NCI-H128 (cell line): ENCODE data around the gene CCDC186.

ENCODE experiments used
- DNase-seq: peaks from one replicate; lab custom pipeline; 2025; ENCODE audit not compliant: unreplicated experiment; lab: John Stamatoyannopoulos, UW

CCDC186 gene

DNA sequence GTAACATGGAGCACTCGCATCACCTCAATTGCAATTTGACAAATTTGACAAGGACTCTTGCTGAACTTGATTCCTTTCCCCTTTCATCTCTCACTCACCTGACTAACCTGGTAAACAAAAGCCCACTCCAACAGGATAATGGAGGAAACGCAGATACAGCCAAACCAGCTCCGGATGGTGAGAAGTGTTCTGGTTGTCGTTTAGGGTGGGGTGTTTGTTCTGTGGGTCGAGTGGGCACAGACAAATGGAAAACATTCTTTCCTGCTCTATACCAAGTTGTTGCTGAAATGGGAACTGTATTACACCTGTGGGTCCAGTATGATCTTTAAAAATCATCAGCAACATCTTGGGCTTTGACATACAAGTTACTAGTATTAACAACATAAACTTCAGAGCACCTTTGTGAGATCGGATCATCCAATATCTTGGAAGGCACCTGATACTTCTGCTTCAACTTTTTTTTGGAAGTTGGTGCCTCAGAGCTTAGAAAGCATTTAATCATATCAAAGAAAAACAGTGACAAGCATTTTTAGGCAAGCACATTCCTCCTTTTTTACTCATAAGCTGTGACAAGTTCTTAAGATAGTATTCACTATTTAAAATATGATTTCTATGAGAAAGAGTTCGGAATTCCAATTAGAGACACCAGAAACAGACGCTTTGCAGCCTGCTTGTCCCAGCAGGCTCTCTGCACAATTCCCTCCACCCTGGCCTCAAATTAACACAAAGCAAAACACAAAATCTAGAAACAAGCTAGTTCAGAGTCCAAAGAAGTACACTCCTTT, 58.1 kb downstream of the CCDC186 start:
- DNase-seq, result no peak

DNA sequence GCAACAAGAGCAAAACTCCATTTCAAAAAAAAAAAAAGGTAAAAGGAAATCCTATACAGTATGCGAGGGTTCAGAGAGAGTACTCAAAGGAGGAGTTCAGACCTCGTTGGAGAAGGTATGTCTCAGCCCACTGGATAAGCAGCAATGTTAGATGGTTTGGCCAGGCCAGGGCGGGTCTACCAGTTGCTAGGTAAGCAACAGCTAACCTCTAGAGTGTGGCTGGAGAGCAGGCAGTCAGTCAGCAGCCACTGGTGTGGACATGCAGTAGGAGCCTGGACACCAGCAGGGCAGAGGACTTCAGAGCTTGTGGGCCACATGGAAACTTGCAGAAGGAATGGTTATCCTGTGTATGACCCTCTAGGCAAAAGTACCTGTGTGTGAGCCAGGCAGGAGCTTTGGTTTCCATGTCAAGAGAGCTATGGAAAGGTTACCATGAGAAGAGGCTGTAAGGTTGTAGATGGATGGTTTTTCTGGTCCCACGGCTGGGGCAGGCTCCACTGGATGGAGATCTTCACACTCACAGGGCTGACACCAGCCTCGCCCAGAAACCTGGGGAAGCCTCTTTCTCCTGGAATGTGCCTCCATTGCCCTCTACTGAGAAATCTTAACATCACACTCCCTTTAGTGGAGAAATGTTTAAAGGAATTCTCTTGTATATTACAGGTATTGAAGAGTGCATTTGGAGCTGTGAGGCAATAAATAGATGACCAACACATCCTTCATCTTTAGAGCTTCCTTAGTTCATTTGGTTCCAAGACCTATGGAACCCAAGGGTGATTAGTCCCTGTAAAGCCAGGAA, 63.6 kb downstream of the CCDC186 start:
- no peak for DNase-seq

DNA sequence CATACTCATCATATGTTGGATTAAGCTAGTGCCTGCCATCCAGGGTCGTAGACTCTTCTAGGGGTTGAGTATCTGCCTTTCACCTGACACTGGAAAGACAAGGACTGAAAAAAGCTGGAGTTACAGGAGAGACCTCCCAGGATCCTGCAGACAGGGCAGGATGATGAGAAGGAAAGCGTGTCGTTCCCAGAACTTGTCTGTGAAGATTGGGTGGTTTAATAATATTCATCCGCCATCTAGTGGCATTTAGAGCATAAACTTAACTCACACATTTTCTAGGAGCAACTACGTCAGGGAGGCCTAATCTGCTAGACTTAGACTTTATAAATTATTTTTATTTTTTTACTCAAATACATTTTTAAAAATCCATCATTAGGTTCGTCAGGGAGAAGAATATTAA, 70.7 kb downstream of the CCDC186 start:
- no peak for DNase-seq

DNA sequence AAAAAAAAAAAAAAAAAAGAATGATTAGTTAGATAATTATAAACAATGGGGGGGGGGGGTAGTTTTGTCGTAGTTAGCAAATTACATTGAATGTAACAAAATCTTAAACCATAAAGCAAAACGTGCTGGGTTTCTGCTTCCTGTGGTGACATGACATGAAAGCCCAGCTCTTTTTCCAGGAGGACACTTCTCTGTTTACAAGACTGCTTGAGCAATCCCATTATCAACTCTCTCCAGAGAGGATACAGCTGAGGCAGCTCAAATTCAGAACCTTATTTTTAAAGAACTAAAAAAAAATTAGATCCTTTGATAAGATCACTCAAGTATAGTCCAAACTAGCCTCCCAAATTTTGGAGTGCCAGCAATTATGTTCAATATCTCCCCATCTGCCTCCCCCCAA, 71.7 kb downstream of the CCDC186 start:
- DNase-seq, result no peak

DNA sequence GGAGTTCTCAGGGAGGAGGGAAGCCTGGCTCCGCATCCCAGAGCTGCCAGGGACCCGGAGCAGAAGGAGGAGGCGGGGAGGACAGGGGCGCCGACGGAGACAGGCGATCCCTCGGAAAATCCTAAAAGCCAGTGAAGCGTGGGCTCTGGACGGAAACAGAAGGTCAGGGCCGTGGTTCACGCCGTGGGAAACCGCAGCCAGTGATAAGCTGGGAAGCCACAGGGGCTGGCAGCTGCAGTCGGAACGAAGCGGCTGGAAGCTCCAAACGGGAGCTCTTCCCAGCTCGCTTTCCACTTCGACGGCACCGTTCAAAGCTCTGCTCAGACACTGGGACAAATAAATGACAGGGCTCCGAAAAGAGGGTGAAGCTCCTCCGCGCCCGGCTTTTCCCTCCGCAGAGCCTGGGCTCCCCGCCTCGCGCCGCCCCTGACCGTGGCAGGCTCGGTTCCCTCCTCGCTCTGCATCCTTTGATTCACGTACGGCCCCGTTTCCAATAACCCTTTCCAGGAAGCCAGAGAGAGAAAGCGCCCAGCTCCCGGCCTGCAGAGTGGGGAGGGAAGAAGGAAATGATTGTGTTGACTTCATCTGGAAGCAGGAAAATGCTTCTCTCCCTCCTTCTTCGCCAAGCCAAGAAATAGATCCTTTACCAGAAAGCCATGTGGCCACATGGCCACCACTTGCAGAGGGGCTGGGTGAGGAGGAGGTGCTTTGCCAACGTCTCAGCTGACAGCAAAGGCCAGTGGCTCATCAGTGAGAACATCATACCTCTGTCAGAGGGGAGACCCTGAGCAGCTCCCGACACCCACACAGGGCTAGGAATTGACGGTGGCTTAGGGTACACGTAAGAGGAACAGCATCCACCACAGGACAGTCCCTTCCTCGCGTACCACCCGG, 72.9 kb downstream of the CCDC186 start:
- DNase-seq, result no peak

DNA sequence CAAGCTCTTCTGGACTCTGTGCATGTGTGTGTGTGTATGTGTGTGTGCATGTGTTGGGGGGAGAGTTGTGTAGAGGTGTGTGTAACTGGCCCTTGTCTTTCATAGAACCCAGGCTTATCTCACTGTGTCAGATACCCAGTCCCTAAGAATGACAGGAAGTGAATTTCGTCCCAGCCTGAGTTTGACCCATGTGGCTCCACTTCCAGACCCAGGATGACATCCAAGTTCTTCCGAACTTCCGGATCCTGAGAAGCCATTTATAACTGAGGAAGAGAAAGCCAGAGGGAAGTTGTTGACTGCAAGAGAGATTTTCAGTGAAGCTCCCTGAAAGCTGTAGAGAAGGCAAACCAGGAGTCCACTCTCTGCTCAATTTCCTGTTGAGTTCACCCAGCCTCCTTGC, 77.1 kb downstream of the CCDC186 start:
- DNase-seq, result no peak

DNA sequence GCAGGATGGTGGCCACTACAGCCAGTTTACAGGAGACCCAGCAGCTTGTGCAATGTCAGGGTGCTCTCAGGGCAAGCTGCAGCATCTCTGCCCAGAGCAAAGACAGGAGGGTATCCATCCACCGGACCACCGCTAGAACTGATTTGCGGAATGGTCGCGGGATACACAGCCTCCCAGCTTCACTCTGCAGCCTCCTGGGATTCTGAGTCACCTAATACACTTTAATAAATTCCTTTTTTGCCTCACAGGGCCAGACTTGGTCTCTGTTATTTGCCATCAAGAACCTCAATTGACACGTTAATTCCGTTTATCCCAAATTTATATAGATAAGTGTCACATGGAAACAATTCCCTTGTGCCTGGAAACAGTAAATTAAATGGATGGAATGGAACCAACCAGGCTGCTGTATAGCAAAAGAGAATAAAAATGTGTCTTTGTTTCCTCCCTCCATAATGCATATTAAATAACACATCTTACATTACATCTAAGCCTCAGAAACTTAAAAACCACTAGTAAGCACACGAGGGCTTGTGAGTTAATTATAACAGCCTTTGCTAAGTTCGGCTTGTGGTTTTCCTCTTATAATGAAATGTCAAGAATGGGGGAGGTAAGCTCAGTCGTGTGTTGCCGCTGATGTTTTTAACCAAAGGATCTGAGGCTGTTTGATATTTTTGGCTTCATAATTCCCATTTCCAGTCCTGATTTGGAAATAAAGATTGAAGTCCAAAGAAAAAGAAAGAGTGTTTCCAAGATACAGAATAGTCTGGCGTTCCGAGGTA, 78.3 kb downstream of the CCDC186 start:
- DNase-seq, result no peak

DNA sequence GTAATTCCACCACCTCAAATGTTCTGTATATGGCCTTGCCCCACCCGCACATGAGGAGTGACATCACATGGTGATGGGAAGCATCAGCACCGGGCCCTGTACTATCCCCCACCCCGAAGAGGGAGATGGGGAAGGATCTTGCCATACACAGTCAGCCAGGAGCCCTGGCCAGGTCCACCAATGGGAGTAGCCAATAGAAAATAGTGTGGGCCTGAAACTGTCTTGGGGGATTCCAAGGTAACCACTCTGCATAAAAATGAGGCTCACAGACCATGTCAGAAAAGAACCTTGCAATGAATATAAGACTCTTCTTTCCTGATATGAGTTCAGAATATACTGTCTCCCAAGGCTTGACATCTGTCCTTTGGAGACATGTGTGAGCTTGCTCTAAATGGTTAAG, 79.2 kb downstream of the CCDC186 start:
- DNase-seq, result no peak

DNA sequence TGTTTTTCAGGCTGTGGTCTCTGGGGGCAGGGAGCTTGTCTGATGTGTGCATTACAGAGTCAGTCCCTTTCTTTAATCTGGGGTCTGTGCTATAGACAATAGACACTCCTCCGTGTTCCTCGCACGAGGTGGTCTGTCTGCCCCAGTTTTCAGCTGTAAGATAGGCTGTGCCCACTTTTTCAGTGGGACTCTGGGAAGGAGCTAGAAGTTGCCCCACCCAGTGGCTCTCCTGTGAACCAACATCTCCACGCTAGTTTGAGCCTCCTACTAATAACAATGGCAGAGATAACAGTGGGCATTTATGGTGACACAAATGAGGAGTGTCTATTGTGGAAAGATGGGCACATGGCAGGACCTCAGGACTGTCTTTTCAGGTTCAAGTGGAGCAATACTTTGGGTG, 86.3 kb downstream of the CCDC186 start:
- DNase-seq, result no peak

DNA sequence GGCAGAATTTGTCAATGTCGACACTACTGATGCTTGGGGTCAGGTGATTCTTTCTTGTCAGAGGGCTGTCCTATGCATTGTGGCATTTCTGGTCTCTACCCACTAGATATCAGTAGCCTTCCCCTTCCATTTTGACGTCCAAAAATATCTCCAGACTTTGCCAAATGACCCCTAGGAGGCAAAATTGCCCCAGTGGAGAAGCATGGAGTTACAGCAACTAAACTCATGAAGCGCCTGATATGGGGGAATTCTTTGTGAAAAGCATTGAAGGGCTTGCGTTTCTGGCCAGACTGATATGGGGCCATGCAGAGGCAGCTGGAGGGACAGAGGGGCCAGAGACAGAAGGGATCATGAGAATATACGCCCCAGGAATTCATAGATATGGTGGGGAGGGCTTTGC, 86.7 kb downstream of the CCDC186 start:
- no peak for DNase-seq

DNA sequence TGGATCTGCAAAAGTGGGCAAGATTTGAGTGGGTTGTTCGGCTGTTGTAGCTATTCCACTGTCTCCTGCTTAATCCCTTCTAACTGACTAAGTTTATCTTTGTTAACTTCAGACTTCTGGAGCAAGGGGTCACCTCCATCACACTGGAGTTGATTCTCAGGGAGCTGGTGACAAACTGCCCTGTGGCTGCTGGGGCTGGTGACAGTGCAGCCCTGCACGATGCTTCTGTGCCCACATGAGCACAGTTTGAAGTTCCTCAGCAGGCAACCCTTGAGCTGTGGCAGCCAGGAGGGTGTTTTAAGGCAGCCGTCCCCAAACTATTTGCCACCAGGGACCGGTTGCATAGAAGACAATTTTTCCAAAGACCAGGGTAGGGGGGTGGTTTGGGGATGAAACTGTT, 89.8 kb downstream of the CCDC186 start:
- DNase-seq, result no peak

DNA sequence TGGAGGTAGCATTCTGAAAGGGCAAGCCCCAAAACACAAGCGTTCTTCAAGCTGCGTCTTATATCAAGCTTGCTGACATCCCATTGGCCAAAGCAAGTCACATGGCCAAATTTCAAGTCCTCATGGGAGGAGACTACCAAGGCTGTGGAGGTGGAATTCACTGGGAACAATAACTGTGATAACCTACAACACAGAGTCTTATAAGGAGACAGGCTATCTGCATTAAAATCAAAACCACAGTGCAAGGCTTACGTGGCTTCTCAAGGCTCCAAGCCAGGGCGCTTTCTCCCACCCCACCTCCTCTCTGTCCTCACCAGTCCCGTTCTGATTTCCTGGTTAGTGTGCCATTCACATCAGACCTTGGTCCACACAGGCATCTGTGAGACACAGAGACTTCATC, 91.0 kb downstream of the CCDC186 start:
- DNase-seq, result no peak

DNA sequence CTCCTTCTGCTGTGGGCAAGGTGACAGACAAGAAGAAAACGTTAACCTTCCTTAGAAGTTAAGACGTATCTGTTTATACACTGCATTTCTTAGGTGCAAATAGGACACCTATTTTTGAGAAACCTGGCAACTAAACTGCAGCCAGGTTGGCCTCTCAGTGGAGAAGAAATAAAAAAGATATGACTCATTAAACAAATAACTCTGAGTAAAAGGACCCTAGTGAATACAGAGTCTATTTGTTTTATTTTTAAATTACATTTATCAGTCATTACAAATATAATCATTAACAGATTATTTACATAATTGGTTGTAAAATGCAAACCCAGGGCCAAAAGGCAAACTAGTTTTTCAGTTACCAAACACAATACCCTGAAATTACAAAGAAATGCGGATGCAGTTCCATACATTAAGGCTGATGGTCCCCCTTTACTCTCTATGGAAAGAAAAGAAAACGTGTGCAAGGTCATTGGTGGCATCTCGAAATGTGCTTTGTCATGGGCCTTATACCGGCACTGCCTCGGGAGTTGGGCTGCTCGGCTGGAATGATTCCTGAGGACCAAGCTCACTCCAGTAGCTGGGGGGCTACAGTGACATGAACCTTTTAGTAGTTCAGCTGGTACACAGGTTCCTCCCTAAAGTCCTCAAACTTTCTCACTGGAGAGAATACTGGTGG, 92.0 kb downstream of the CCDC186 start:
- DNase-seq, result no peak

DNA sequence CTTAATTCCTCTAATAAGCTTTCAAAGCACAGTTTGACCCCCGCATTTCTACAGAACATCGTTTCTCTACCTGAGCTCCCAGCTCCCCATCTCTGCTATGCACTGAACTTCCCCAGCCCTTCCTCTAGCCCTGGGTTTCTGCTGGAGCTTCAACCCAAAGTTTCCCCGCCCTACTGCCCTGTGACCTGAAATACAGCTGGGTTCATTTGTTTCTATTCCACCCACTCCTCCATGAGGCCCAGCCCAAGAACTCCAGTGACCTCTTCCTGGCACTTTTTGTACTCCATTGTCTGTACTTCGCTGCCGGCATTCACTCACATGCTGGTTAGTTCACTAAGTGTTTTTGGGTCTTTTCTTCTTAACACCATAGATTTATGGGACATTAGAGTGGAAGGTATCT, 94.6 kb downstream of the CCDC186 start:
- no peak for DNase-seq

DNA sequence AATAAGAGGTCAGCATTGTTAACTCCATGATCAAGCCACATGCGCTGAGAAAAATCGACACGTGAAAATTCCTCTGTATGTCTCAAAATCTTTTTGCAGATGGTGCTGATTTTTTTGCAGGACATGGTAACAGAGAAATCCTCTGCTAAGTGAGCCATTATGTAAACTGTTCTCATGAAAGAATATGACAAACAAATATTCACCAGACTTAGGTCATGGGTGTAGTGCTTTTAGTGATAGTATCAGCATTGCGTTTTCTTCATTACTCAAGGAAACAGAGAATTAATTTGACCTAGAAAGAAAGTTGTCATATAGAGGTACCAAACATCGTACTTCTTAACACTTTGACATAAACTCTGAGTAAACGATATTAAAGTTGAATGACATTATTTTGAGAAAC, 95.7 kb downstream of the CCDC186 start:
- DNase-seq, result no peak

DNA sequence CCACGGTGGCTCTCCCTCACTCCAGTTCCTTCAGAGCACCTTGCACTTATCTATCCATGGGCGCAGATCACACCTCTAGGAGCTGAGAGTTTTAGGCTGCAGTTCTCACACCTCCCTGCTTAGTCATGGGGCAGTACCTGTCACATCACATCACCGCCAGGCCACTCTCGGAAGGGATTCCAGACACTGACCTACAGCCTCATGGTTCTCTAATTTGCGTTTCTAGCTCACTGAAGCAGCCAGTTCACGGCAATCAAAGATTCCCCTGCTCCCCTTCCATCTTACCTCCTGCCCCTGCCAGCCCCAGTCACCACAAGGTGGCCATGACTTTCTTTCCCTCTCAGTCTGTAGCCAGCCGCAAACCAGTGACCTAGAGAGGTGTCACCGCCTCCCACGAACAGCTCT, 96.2 kb downstream of the CCDC186 start:
- no peak for DNase-seq

DNA sequence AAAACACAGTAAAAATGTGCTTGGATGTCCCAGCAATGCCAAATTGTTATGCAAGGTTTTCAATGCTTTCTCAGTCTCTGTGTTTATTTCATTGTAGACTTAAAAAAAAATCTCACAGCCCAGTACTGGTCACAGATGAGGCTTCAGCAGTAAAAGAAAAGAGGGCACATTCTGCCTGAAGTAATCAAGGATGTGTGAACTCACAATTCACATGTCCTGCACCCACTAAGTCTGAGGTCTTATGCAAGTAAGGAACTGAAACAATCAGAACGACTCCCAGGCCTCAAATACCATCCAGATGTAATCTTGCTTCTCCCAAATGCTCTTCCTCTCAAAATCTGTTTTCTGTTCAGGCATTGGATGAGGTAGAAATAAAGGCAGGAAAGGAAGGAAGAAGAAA, 96.7 kb downstream of the CCDC186 start:
- no peak for DNase-seq

DNA sequence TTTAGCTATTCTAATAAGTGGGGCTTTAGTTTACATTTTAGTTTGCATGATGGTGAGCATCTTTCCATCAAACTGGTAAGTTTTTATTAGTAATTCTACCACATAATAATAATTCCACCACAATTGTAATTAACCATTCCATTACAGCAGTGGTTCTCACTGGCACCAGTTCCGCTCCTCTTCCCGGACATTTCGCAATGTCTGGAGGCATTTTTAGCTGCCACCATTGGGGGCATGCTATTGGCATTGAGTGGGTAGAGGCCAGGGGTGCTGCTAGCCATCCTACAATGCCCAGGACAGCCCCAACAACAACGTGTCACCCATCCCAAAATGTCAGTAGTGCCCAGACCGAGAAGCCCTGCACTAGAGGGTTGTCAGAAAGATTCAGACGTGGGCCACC, 98.9 kb downstream of the CCDC186 start:
- DNase-seq, result no peak

DNA sequence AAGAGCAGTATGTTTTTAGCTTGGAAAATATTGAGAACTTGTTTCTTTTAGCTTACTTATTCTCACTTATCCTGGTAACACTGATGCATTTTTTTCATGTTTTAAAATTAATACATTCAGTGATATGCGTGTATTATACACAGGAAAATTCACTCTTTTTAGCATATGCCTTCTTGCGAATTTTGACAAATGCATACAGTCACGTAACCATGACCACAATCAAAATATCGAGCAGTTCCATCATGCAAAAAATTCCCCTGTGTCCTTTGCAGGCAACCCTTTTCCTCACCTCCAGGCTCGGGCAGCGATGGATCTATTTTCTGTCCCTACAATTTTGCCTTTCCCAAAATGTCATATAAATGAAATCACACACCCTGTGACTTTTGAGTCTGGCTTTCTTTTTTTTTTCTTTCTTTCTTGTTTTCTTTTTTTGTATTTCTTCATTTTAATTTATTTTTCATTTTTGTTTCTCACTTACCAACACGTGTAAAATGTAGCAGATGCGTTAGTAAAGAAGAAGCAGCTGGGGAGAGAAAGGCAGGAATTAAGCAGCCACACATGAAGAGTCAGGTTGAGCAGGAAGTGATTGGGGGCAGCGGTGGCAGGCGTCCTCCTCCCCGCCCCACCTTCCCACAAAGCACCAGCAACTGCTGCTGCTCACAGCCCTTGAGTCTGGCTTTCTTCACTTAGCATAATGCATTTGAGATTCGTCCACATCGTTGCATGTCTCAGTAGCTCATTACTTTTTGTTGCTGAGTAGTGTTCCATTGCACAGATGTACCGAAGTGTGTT, 100.4 kb downstream of the CCDC186 start:
- DNase-seq, result no peak
